Measurements from ENCODE around the gene FGF7.

FGF7 gene

DNA sequence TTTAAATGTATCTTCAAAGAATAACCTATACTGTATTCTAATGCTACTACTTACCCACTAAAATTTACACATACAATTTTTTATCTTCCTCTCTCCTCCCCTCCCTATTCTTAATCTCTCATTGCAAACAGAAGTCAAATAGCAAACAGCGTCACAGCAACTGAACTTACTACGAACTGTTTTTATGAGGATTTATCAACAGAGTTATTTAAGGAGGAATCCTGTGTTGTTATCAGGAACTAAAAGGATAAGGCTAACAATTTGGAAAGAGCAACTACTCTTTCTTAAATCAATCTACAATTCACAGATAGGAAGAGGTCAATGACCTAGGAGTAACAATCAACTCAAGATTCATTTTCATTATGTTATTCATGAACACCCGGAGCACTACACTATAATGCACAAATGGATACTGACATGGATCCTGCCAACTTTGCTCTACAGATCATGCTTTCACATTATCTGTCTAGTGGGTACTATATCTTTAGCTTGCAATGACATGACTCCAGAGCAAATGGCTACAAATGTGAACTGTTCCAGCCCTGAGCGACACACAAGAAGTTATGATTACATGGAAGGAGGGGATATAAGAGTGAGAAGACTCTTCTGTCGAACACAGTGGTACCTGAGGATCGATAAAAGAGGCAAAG is 984 bp downstream of the FGF7 start:
- DNase-seq (ENCODE audit: low read depth), result no peak
- TF ChIP-seq, protein P1, sequence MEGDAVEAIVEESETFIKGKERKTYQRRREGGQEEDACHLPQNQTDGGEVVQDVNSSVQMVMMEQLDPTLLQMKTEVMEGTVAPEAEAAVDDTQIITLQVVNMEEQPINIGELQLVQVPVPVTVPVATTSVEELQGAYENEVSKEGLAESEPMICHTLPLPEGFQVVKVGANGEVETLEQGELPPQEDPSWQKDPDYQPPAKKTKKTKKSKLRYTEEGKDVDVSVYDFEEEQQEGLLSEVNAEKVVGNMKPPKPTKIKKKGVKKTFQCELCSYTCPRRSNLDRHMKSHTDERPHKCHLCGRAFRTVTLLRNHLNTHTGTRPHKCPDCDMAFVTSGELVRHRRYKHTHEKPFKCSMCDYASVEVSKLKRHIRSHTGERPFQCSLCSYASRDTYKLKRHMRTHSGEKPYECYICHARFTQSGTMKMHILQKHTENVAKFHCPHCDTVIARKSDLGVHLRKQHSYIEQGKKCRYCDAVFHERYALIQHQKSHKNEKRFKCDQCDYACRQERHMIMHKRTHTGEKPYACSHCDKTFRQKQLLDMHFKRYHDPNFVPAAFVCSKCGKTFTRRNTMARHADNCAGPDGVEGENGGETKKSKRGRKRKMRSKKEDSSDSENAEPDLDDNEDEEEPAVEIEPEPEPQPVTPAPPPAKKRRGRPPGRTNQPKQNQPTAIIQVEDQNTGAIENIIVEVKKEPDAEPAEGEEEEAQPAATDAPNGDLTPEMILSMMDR (conservative IDR thresholded peaks at IDR 0.05; ENCODE audit: low read depth, low read length), result no peak
- no peak overlapping the region for H3K4me3 ChIP-seq (ENCODE audit: low read length)

DNA sequence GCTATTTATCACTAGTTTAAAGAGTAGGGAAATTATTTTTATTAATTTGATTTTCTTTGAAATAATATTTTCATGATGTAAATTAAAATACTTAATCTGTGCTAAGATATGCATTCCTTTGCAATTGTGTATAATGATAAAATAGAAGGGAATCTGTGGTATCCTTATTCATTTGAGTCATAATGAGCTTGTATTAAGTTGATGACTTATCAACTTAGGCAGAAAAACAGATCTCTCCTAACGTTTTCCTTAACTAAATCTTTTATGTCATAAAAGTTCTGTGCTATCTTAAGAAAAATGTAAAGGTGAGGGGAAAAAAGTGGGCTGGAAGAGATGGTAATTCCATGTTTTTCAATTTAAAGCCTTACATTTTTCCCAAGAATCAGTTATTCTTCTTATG is 1.9 kb downstream of the FGF7 start:
- TF ChIP-seq, protein P1 (conservative IDR thresholded peaks at IDR 0.05; ENCODE audit: low read depth, low read length), result no peak

DNA sequence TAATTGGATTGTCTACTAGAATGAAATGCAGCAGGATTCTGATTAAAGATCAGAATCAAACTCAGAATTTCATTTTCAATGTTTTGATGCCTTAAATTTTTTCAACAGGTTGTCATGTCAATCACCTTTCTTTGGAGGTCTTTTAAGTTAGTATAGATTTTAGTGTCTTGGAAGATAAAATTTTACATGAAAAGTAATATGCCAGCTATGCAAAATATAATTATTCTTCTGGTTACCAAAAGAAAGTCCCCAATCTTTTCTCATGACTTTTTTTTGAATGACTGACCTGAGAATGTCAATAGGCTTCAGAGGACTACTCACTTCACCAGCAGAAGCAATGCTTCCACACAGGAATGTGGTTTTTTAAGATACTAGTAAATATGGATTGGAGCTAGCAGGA is 4.3 kb downstream of the FGF7 start:
- no peak for DNase-seq (ENCODE audit: low read depth)
- H3K4me3 ChIP-seq (ENCODE audit: low read length), result no peak overlapping the region
- TF ChIP-seq, protein P1 (conservative IDR thresholded peaks at IDR 0.05; ENCODE audit: low read depth, low read length), result no peak

More for the DNA sequence above, 1.9 kb downstream of the FGF7 start:
- no peak overlapping the region for H3K4me3 ChIP-seq (ENCODE audit: low read length)
- DNase-seq (ENCODE audit: low read depth), result no peak

DNA sequence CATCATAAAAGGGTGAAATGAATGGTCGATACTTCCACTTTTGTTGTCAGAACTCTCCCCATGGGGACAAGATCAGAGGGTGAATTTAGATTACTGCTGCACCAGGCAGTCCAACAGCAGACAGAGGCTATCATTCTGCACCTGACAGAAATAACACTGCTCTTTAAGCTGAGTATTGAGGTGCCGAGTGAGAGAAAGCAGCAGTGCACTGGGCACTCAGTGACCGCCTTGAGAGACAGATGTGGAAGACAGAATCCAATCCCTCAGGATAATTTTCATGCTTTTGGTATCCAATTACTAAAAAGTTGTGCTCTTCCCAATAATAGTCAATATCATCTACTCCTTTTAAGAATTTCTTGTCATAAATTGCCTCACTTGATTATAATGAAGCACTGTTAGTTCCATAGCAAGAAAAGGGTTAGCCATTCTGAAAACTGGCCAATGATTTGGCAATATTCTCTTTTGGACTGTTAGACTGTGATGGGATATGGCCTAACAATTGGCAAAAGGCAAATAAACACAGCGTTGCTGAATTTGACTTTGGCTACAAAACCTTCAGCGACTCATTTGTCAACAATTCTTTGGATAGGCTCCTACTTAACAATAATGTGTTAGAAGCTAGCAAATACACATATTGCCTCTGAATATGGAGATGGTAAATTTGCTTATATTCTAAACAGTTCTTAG is 5.5 kb downstream of the FGF7 start:
- H3K4me3 ChIP-seq (ENCODE audit: low read length), result no peak overlapping the region

DNA sequence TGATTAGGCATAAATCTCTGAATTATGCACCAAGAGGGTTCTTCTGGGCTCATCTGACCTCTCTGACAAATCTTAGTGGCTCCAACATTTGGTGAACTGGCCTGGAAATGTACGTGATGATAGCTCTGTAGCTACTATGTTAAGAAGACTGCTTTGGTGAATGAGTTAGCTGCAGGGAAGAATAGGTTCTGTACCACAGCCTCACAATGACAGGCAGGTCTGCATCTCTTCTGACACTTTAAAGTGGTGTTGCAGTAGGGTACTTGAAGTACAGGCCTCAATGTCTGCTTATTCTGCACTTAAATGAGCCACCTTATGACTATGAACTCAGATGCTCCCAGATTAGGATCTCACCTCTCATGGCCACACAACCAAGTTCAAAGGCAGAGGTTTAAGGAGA is 7.0 kb downstream of the FGF7 start:
- no peak for DNase-seq (ENCODE audit: low read depth)
- TF ChIP-seq, protein P1 (conservative IDR thresholded peaks at IDR 0.05; ENCODE audit: low read depth, low read length), result no peak
- H3K4me3 ChIP-seq (ENCODE audit: low read length), result no peak overlapping the region

More for the DNA sequence above, 5.5 kb downstream of the FGF7 start:
- no peak for DNase-seq (ENCODE audit: low read depth)
- TF ChIP-seq, protein P1 (conservative IDR thresholded peaks at IDR 0.05; ENCODE audit: low read depth, low read length), result no peak

DNA sequence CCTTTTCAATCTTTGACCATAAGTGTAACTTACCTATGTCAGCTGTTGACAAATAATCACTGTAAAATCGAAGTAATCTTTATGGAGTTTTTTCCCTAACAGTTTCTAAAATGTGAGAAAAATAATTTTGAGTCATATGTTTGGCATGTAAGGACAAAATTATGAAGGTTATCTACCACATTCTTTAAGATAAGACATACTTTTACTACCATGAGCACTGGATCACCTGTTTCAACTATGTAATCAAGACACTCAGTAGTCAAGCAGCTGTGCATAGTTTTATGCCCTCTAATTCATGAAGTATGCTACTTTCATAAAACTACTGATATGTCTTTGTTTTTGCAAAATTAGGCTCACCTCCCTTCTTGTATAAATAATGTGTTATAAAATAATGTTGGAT is 12.1 kb downstream of the FGF7 start:
- no peak overlapping the region for H3K4me3 ChIP-seq (ENCODE audit: low read length)
- TF ChIP-seq, protein P1 (conservative IDR thresholded peaks at IDR 0.05; ENCODE audit: low read depth, low read length), result no peak
- no peak for DNase-seq (ENCODE audit: low read depth)

DNA sequence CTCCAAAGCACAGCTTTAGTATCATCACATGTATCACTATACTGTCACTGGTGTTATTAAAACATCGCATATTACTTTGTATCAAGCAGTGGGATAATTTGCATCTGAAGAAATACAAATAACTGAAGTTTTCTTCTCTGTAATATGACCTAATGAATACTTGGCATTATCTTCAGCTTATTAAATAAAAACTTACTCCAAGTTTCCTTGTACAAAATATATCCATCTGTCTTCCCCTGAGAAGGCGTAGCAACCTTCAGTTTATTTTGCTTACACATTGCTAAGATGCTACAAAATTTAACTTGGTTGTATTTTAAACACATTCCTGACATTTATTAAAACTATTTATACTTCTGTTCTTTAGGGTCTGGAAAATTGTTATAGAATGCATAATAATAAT is 13.7 kb downstream of the FGF7 start:
- TF ChIP-seq, protein P1 (conservative IDR thresholded peaks at IDR 0.05; ENCODE audit: low read depth, low read length), result no peak
- no peak for DNase-seq (ENCODE audit: low read depth)
- no peak overlapping the region for H3K4me3 ChIP-seq (ENCODE audit: low read length)

All from retinal pigment epithelial cell (primary cell).